GM23338 (cell line): Measurements from ENCODE around the gene ARL4D. TPM values are rescaled to one million over a fixed set of nuclear protein-coding genes. Genes with fewer than 3 reads are reported as not detected.

Experiments used
- ATAC-seq: fragments of 200-7000 bp; cut with Tn5 transposase; 3 replicates; pipeline ENCODE4 v1.9.1; 2020
- DNase-seq: peaks from one replicate; pipeline ENCODE4 v3.0.0-alpha.2; 2015; ENCODE audit warnings: low spot score
- H2AFZ ChIP-seq: fragments of 200-600 bp; sonication (generic); 2 replicates; pipeline ENCODE4 v1.8.0; 2016; ENCODE audit warnings: antibody characterized with exemption, mild to moderate bottlenecking, moderate library complexity
- H3F3A ChIP-seq: fragments of 200-600 bp; sonication (generic); replicated peaks from 2 replicates; pipeline ENCODE4 v1.8.0; 2017; ENCODE audit warnings: antibody characterized with exemption, mixed run types, low read depth
- H3K27ac ChIP-seq: fragments of 200-600 bp; sonication (generic); 2 replicates; pipeline ENCODE4 v1.6.1; 2016; ENCODE audit warnings: low read depth
- H3K27me3 ChIP-seq: fragments of 200-600 bp; sonication (generic); 2 replicates; pipeline ENCODE4 v1.8.0; 2016; ENCODE audit warnings: mild to moderate bottlenecking, mixed run types, moderate library complexity; ENCODE audit not compliant: insufficient read depth
- H3K36me3 ChIP-seq: fragments of 200-600 bp; sonication (generic); 2 replicates; pipeline ENCODE4 v1.8.0; 2016; ENCODE audit warnings: mild to moderate bottlenecking; ENCODE audit not compliant: insufficient read depth
- H3K4me1 ChIP-seq: fragments of 200-600 bp; sonication (generic); 2 replicates; pipeline ENCODE4 v1.8.0; 2016; ENCODE audit warnings: mild to moderate bottlenecking, moderate library complexity; ENCODE audit not compliant: insufficient read depth
- H3K4me2 ChIP-seq: fragments of 200-600 bp; sonication (generic); 2 replicates; pipeline ENCODE4 v1.7.1; 2017; ENCODE audit warnings: mixed run types
- H3K4me3 ChIP-seq: fragments of 200-600 bp; sonication (generic); 2 replicates; pipeline ENCODE4 v1.6.1; 2016; ENCODE audit warnings: mixed run types
- H3K79me2 ChIP-seq: fragments of 200-600 bp; sonication (generic); replicated peaks from 2 replicates; pipeline ENCODE4 v1.8.0; 2017; ENCODE audit warnings: mild to moderate bottlenecking; ENCODE audit not compliant: insufficient read depth
- H3K9me2 ChIP-seq: fragments of 200-600 bp; sonication (generic); 2 replicates; pipeline ENCODE4 v1.8.0; 2017; ENCODE audit not compliant: insufficient read depth
- H4K20me1 ChIP-seq: fragments of 200-600 bp; sonication (generic); replicated peaks from 2 replicates; pipeline ENCODE4 v1.8.0; 2017; ENCODE audit warnings: mild to moderate bottlenecking; ENCODE audit not compliant: insufficient read depth
- H3K27ac Mint-ChIP-seq: 2 replicates; pipeline ENCODE4 v1.8.0; 2020; ENCODE audit warnings: inconsistent platforms, mild to moderate bottlenecking, moderate library complexity, mixed read lengths
- H3K27me3 Mint-ChIP-seq: 3 replicates; pipeline ENCODE4 v1.8.0; 2022; ENCODE audit warnings: low read depth, mild to moderate bottlenecking, moderate library complexity, mixed read lengths, inconsistent platforms; ENCODE audit not compliant: insufficient read depth, poor library complexity
- H3K36me3 Mint-ChIP-seq: 3 replicates; pipeline ENCODE4 v1.8.0; 2021; ENCODE audit warnings: low read depth, mild to moderate bottlenecking, inconsistent platforms, moderate library complexity, mixed read lengths
- H3K4me1 Mint-ChIP-seq: 3 replicates; pipeline ENCODE4 v1.8.0; 2020; ENCODE audit warnings: mild to moderate bottlenecking, inconsistent platforms, mixed read lengths
- H3K4me3 Mint-ChIP-seq: 3 replicates; pipeline ENCODE4 v1.8.0; 2021; ENCODE audit warnings: moderate library complexity, mild to moderate bottlenecking, inconsistent platforms, mixed read lengths
- H3K9me3 Mint-ChIP-seq: 3 replicates; pipeline ENCODE4 v1.8.0; 2020; ENCODE audit warnings: moderate library complexity, mild to moderate bottlenecking, inconsistent platforms, mixed read lengths
- CREB1 ChIP-seq: fragments of 250-450 bp; sonication (Bioruptor Pico); IDR thresholded peaks from 2 replicates; pipeline ENCODE4 v1.5.0; 2020; ENCODE audit warnings: low read depth, mild to moderate bottlenecking, moderate library complexity
- EZH2 ChIP-seq: fragments of 200-600 bp; sonication (generic); IDR thresholded peaks from one replicate; pipeline ENCODE4 v1.8.0; 2017; ENCODE audit warnings: antibody characterized with exemption, mild to moderate bottlenecking, low read depth; ENCODE audit not compliant: unreplicated experiment
- JUNB ChIP-seq: IDR thresholded peaks from one replicate; pipeline ENCODE4 v1.6.1; 2016; ENCODE audit warnings: antibody characterized with exemption; ENCODE audit not compliant: unreplicated experiment
- POLR2AphosphoS5 ChIP-seq: IDR thresholded peaks from 2 replicates; pipeline ENCODE4 v1.6.1; 2016; ENCODE audit warnings: antibody characterized with exemption, low read depth
- STAT1 ChIP-seq: IDR thresholded peaks from one replicate; pipeline ENCODE4 v1.6.1; 2016; ENCODE audit warnings: antibody characterized with exemption; ENCODE audit not compliant: unreplicated experiment
- polyA plus RNA-seq: library from polyadenylated mRNA; unstranded; fragments of >200 nt; fragmentation: Nextera tagmentation; extraction: Ambion mirVana; gene quantifications from 2 replicates; pipeline ENCODE4 v1.2.1, GENCODE V29; 2016
- total RNA-seq: library from RNA; depleted of rRNA; stranded (reverse); fragments of >200 nt; shearing (Covaris generic); gene quantifications from 2 replicates; pipeline ENCODE4 v1.2.3, GENCODE V29; 2014
- TF ChIP-seq, protein P1 (sequence below), 2 experiments: fragments of 200-600 bp in 1 of 2; sonication (generic) in 1 of 2; conservative IDR thresholded peaks; 2 replicates each; pipeline versions ENCODE4 v1.5.1 to v1.6.1; 2016 to 2017; ENCODE audit warnings: antibody characterized with exemption in 2 of 2, low read depth in 2 of 2, mild to moderate bottlenecking in 2 of 2, moderate library complexity in 1 of 2
- TF ChIP-seq, protein P2 (sequence below): IDR thresholded peaks from one replicate; pipeline ENCODE4 v1.6.1; 2018; ENCODE audit warnings: antibody characterized with exemption; ENCODE audit not compliant: unreplicated experiment

The ARL4D gene
- total and polyA plus RNA-seq, 2 experiments from 2014 or later: 8.7 to 9.5 TPM

DNA sequence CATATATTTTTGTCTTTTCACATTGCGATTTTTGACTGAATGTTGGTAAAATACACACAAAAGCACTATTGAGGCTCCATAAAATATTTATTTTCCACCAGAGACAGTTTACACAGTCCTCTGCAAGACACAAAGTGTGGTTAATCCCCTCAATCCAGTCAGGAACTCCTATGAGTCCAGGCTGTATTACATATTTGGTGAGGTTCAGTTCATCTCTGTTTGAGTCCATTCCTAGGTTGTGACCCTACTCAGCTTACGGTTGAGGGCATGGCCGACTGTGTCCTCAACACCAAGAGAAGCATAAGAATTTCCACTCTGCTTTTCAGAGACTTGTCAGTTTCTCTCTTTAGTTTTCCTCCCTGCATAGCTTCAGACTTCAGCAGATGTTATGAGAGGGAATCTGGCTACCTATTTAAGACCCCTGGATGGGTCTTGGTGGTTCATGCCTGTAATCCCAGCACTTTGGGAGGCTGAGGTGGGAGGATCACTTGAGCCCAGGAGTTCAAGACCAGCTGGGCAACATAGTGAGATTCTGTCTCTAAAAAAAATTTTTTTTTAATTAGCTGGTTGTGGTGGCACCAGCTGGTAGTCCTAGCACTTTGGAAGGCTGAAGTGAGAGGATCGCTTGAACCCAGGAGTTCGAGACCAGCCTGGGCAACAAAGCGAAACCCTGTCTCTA, 25.1 kb downstream of the ARL4D start:
- Mint-ChIP-seq H3K27ac (no peak overlapping the region), H3K36me3 (no peaks in the 10 kb centered on the region), H3K4me1 (no peaks in the 10 kb centered on the region), H3K27me3 (no peaks in the 10 kb centered on the region), H3K4me3 (no peak overlapping the region), H3K9me3 (no peaks in the 10 kb centered on the region)
- no peaks in the 10 kb centered on the region for H3K79me2 ChIP-seq
- H3K9me2 ChIP-seq: no peaks in the 10 kb centered on the region
- DNase-seq: no peak
- no peaks in the 10 kb centered on the region for H4K20me1 ChIP-seq
- H3K4me3 ChIP-seq: no peak overlapping the region
- no peak overlapping the region for H3K4me2 ChIP-seq
- H3K27ac ChIP-seq: no peak overlapping the region
- 0 out of 2 replicates have a peak overlapping the region, but pooled peaks have one; percentile 5 for H2AFZ ChIP-seq
- TF ChIP-seq, protein P1, sequence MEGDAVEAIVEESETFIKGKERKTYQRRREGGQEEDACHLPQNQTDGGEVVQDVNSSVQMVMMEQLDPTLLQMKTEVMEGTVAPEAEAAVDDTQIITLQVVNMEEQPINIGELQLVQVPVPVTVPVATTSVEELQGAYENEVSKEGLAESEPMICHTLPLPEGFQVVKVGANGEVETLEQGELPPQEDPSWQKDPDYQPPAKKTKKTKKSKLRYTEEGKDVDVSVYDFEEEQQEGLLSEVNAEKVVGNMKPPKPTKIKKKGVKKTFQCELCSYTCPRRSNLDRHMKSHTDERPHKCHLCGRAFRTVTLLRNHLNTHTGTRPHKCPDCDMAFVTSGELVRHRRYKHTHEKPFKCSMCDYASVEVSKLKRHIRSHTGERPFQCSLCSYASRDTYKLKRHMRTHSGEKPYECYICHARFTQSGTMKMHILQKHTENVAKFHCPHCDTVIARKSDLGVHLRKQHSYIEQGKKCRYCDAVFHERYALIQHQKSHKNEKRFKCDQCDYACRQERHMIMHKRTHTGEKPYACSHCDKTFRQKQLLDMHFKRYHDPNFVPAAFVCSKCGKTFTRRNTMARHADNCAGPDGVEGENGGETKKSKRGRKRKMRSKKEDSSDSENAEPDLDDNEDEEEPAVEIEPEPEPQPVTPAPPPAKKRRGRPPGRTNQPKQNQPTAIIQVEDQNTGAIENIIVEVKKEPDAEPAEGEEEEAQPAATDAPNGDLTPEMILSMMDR (conservative IDR thresholded peaks at IDR 0.05; ENCODE audit: low read depth in 2 of 2): no peak
- TF ChIP-seq STAT1 (no peak), JUNB (no peak), POLR2AphosphoS5 (no peak), EZH2 (no peak)
- TF ChIP-seq, protein P2, sequence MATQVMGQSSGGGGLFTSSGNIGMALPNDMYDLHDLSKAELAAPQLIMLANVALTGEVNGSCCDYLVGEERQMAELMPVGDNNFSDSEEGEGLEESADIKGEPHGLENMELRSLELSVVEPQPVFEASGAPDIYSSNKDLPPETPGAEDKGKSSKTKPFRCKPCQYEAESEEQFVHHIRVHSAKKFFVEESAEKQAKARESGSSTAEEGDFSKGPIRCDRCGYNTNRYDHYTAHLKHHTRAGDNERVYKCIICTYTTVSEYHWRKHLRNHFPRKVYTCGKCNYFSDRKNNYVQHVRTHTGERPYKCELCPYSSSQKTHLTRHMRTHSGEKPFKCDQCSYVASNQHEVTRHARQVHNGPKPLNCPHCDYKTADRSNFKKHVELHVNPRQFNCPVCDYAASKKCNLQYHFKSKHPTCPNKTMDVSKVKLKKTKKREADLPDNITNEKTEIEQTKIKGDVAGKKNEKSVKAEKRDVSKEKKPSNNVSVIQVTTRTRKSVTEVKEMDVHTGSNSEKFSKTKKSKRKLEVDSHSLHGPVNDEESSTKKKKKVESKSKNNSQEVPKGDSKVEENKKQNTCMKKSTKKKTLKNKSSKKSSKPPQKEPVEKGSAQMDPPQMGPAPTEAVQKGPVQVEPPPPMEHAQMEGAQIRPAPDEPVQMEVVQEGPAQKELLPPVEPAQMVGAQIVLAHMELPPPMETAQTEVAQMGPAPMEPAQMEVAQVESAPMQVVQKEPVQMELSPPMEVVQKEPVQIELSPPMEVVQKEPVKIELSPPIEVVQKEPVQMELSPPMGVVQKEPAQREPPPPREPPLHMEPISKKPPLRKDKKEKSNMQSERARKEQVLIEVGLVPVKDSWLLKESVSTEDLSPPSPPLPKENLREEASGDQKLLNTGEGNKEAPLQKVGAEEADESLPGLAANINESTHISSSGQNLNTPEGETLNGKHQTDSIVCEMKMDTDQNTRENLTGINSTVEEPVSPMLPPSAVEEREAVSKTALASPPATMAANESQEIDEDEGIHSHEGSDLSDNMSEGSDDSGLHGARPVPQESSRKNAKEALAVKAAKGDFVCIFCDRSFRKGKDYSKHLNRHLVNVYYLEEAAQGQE: no peak
- no peaks in the 10 kb centered on the region for H3F3A ChIP-seq
- H3K4me1 ChIP-seq: 0 out of 2 replicates have a peak, but pooled peaks cover 4% of the 10 kb centered on the region
- H3K36me3 ChIP-seq: no peaks in the 10 kb centered on the region
- no peaks in the 10 kb centered on the region for H3K27me3 ChIP-seq
- no peak for ATAC-seq

DNA sequence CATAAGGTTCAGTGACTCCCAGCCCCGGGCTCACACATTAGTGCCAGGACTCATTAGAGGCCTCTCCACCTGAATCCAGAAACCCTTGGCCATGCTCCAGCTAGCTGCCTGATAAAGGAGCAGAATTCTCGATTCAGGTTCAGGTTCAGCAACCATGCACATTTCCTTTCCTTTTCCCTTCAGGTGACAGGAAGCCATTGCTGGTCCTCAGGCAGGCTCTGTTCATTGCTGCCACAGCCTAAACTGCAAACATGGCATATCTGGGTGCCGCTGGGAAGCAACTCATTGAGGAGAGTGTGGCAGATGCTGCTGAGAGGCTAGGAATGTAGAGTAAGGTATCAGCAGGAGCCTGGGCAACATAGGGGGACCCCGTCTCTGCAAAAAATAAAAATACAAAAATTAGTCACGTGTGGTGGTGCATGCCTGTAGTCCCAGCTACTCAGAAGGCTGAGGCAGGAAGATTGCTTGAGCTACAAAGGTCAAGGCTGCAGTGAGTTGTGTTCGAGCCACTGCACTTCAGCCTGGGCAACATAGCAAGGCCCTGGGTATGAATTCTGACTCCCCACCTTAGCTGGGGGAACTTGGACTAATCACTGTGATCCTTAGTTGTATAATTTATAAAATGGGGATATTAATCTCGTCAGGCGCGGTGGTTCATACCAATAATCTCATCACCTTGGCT, 28.7 kb downstream of the ARL4D start:
- Histone ChIP-seq H3K4me3 (no peak overlapping the region), H3F3A (no peaks in the 10 kb centered on the region), H2AFZ (peak overlapping the region; percentile 80), H3K27ac (no peak overlapping the region), H3K4me2 (no peak overlapping the region), H3K27me3 (no peaks in the 10 kb centered on the region), H3K4me1 (no peaks in the 10 kb centered on the region), H3K36me3 (no peaks in the 10 kb centered on the region), H4K20me1 (no peaks in the 10 kb centered on the region), H3K9me2 (0 out of 2 replicates have a peak, but pooled peaks cover 4% of the 10 kb centered on the region), H3K79me2 (no peaks in the 10 kb centered on the region)
- TF ChIP-seq JUNB: no peak
- TF ChIP-seq CREB1 (CRISPR knock-in tag): no peak
- peaks cover 3% of the 10 kb centered on the region for H3K27me3 Mint-ChIP-seq
- peaks cover 10% of the 10 kb centered on the region for H3K4me1 Mint-ChIP-seq
- no peak for ATAC-seq
- no peak overlapping the region for H3K4me3 Mint-ChIP-seq
- H3K36me3 Mint-ChIP-seq: no peaks in the 10 kb centered on the region
- DNase-seq: no peak
- H3K27ac Mint-ChIP-seq: no peak overlapping the region
- no peaks in the 10 kb centered on the region for H3K9me3 Mint-ChIP-seq
